ENCODE results near the gene GCLM. TPM values are rescaled to one million over a fixed set of nuclear protein-coding genes. Genes with fewer than 3 reads are reported as not detected.

The GCLM gene
- total and polyA plus RNA-seq, 9 of the 15 experiments (the other 6 are each of a cell fraction or from before 2014, with no cell fraction given) = 9.3 to 71.6 (median 24.5) TPM

DNA sequence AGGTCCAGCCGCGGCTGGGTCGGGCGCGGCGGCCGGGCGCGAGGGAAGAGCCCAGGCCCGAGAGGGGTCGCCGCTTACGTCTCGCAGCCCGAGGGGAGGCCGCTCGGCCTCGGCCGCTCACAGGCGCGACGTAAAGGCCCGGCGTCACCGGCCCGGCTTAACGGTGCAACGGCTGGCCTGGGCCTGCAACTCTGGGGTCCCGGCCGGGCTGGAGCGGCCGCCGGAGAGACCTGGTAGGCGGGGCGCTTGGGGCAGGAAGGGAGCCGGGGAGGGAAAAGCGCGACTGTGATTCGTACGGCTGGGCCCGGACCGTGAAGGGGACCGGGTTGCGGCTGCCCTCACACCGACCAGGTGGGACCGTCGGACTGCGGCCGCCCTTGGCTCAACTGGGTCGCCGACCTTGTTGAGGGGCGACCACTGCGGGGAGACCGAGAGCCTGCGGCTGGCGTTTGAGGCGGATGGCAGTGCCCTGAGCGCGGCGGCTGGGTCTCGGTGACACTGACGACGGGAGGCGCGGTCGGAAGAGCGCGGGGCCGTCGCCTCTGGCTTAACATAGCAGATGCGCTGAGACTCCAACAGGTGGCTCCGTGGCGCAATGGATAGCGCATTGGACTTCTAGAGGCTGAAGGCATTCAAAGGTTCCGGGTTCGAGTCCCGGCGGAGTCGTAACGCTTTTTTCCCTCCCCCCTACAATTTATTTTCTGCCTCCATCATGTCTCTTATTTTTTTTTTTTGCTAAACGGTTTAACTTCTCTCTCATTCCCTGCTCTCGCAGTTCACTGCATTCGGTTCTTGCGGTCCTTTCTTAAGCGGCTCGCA, 62.0 kb downstream of the GCLM start (continued):
- TF ChIP-seq, protein P1, sequence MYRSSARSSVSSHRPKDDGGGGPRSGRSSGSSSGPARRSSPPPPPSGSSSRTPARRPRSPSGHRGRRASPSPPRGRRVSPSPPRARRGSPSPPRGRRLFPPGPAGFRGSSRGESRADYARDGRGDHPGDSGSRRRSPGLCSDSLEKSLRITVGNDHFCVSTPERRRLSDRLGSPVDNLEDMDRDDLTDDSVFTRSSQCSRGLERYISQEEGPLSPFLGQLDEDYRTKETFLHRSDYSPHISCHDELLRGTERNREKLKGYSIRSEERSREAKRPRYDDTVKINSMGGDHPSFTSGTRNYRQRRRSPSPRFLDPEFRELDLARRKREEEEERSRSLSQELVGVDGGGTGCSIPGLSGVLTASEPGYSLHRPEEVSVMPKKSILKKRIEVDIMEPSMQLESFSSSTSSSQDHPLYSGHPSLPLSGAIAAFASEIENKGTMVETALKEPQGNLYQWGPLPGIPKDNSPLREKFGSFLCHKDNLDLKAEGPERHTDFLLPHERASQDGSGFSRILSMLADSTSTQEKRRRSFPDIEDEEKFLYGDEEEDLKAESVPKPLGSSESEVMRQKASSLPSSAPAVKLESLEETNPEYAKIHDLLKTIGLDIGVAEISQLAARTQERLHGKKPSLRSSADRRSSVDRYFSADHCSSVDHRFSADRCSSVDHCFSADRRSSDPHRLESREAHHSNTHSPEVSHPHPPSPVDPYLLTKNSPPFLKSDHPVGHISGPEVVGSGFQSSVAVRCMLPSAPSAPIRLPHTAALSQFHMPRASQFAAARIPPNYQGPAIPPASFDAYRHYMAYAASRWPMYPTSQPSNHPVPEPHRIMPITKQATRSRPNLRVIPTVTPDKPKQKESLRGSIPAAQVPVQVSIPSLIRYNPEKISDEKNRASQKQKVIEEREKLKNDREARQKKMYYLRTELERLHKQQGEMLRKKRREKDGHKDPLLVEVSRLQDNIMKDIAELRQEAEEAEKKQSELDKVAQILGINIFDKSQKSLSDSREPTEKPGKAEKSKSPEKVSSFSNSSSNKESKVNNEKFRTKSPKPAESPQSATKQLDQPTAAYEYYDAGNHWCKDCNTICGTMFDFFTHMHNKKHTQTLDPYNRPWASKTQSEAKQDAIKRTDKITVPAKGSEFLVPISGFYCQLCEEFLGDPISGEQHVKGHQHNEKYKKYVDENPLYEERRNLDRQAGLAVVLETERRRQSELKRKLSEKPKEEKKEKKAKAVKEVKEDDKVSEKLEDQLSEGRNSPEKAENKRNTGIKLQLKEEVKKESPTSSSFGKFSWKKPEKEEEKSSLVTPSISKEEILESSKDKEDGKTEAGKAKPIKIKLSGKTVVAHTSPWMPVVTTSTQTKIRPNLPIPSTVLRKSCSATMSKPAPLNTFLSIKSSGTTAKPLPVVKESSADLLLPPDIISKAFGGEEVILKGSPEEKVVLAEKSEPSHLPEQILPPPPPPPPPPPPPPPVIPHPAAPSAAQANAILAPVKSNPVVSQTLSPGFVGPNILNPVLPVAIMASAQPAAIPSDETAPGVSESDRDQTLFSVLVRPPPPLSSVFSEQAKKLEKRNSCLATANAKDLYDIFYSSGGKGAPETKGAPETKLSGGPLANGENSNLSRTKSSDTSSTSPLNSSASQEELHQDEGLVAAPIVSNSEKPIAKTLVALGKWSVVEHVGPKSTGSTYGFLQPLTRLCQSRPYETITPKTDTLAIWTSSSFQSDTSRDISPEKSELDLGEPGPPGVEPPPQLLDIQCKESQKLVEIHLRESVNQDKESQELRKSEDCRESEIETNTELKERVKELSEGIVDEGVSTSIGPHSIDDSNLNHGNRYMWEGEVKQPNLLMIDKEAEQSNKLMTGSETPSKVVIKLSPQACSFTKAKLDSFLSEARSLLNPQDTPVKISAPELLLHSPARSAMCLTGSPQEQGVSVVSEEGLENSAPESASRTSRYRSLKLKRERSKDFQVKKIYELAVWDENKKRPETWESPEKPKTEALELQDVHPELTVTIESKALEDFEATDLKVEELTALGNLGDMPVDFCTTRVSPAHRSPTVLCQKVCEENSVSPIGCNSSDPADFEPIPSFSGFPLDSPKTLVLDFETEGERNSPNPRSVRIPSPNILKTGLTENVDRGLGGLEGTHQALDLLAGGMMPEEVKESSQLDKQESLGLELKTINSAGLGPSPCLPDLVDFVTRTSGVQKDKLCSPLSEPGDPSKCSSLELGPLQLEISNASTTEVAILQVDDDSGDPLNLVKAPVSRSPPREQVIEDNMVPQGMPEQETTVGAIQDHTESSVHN (IDR thresholded peaks at IDR 0.05; ENCODE audit: borderline replicate concordance in 1 of 2, low read depth in 1 of 2) = no peak
- TF ChIP-seq PTRF (tag; IDR thresholded peaks at IDR 0.05) (no peak), DACH1 (IDR thresholded peaks at IDR 0.05; ENCODE audit: partially characterized antibody) (no peak), FOS (IDR thresholded peaks at IDR 0.05; ENCODE audit: extremely low read depth, insufficient read length) (peak; percentile 41), SP1 (CRISPR knock-in tag; IDR thresholded peaks at IDR 0.05) (peak; percentile 72), ELF1 (tag; IDR thresholded peaks at IDR 0.05) (peak; percentile 76; the same call in 1 of the 2 replicates), U2AF1 (optimal IDR thresholded peaks at IDR 0.05; ENCODE audit: low read depth, low read length) (no peak), PRPF4 (IDR thresholded peaks at IDR 0.05; ENCODE audit: insufficient read depth, low read depth, low read length, poor library complexity, severe bottlenecking) (no peak), CXXC5 (CRISPR knock-in tag; IDR thresholded peaks at IDR 0.05) (peak; percentile 69)
- TF ChIP-seq, protein P2, sequence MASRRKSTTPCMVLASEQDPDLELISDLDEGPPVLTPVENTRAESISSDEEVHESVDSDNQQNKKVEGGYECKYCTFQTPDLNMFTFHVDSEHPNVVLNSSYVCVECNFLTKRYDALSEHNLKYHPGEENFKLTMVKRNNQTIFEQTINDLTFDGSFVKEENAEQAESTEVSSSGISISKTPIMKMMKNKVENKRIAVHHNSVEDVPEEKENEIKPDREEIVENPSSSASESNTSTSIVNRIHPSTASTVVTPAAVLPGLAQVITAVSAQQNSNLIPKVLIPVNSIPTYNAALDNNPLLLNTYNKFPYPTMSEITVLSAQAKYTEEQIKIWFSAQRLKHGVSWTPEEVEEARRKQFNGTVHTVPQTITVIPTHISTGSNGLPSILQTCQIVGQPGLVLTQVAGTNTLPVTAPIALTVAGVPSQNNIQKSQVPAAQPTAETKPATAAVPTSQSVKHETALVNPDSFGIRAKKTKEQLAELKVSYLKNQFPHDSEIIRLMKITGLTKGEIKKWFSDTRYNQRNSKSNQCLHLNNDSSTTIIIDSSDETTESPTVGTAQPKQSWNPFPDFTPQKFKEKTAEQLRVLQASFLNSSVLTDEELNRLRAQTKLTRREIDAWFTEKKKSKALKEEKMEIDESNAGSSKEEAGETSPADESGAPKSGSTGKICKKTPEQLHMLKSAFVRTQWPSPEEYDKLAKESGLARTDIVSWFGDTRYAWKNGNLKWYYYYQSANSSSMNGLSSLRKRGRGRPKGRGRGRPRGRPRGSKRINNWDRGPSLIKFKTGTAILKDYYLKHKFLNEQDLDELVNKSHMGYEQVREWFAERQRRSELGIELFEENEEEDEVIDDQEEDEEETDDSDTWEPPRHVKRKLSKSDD (conservative IDR thresholded peaks at IDR 0.05; ENCODE audit: low read length) = no peak; the same call in 1 of the 2 replicates
- TF ChIP-seq, protein P3, sequence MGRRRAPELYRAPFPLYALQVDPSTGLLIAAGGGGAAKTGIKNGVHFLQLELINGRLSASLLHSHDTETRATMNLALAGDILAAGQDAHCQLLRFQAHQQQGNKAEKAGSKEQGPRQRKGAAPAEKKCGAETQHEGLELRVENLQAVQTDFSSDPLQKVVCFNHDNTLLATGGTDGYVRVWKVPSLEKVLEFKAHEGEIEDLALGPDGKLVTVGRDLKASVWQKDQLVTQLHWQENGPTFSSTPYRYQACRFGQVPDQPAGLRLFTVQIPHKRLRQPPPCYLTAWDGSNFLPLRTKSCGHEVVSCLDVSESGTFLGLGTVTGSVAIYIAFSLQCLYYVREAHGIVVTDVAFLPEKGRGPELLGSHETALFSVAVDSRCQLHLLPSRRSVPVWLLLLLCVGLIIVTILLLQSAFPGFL (CRISPR knock-in tag; IDR thresholded peaks at IDR 0.05) = no peak
- TF ChIP-seq, protein P4, sequence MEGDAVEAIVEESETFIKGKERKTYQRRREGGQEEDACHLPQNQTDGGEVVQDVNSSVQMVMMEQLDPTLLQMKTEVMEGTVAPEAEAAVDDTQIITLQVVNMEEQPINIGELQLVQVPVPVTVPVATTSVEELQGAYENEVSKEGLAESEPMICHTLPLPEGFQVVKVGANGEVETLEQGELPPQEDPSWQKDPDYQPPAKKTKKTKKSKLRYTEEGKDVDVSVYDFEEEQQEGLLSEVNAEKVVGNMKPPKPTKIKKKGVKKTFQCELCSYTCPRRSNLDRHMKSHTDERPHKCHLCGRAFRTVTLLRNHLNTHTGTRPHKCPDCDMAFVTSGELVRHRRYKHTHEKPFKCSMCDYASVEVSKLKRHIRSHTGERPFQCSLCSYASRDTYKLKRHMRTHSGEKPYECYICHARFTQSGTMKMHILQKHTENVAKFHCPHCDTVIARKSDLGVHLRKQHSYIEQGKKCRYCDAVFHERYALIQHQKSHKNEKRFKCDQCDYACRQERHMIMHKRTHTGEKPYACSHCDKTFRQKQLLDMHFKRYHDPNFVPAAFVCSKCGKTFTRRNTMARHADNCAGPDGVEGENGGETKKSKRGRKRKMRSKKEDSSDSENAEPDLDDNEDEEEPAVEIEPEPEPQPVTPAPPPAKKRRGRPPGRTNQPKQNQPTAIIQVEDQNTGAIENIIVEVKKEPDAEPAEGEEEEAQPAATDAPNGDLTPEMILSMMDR (IDR thresholded peaks at IDR 0.05 in 2 of 3, conservative IDR thresholded peaks at IDR 0.05 in 1 of 3; ENCODE audit: insufficient read depth in 2 of 3, low read depth in 1 of 3, low read length in 3 of 3) = peak in 2 of 3 experiments; percentile 2 to 5; a peak in 1 of 6 replicates

Measured in K562 (cell line).